ENCODE measurements around the gene RERG.
A peak's percentile ranks its signal among the peaks of the same experiment; 100 is the strongest.
"Not testable (repeated sequence)": the region's sequence is repeated elsewhere in the genome, so short reads cannot be mapped to it uniquely, and the experiment has no call there.

The RERG gene

GRCh38 chr12:15130541-15130940 is 90.7 kb downstream of the RERG start:
- DNase-seq: no peak

- DNase-seq: no peak
Measured at GRCh38 chr12:15123401-15123800, 97.8 kb downstream of the RERG start.

- DNase-seq: peak; percentile 36
Measured at GRCh38 chr12:15122344-15122743, 98.9 kb downstream of the RERG start.

GRCh38 chr12:15118955-15119354 is 102.3 kb downstream of the RERG start:
- no peak for DNase-seq

- no peak for DNase-seq
Measured at GRCh38 chr12:15116983-15117382, 104.2 kb downstream of the RERG start.

- DNase-seq: peak; percentile 33
Measured at GRCh38 chr12:15116086-15116485, 105.1 kb downstream of the RERG start.

- no peak for DNase-seq
Measured at GRCh38 chr12:15115434-15115833, 105.8 kb downstream of the RERG start.

GRCh38 chr12:15114501-15114900 is 106.7 kb downstream of the RERG start:
- no peak for DNase-seq

GRCh38 chr12:15092826-15093225 is 128.4 kb downstream of the RERG start:
- DNase-seq: no peak

- no peak for DNase-seq
Measured at GRCh38 chr12:15090441-15090840, 130.8 kb downstream of the RERG start.

GRCh38 chr12:15088105-15088504 is 133.1 kb downstream of the RERG start:
- no peak for DNase-seq

- DNase-seq: not testable (repeated sequence)
Measured at GRCh38 chr12:15077751-15078150, 143.5 kb downstream of the RERG start.

- DNase-seq: no peak
Measured at GRCh38 chr12:15074351-15074750, 146.9 kb downstream of the RERG start.

GRCh38 chr12:15059123-15059522 is 162.1 kb downstream of the RERG start:
- DNase-seq: no peak
